ENCODE measurements around the gene TNS3.
"Not testable (repeated sequence)": the region's sequence is repeated elsewhere in the genome, so short reads cannot be mapped to it uniquely, and the experiment has no call there.

The TNS3 gene

DNA sequence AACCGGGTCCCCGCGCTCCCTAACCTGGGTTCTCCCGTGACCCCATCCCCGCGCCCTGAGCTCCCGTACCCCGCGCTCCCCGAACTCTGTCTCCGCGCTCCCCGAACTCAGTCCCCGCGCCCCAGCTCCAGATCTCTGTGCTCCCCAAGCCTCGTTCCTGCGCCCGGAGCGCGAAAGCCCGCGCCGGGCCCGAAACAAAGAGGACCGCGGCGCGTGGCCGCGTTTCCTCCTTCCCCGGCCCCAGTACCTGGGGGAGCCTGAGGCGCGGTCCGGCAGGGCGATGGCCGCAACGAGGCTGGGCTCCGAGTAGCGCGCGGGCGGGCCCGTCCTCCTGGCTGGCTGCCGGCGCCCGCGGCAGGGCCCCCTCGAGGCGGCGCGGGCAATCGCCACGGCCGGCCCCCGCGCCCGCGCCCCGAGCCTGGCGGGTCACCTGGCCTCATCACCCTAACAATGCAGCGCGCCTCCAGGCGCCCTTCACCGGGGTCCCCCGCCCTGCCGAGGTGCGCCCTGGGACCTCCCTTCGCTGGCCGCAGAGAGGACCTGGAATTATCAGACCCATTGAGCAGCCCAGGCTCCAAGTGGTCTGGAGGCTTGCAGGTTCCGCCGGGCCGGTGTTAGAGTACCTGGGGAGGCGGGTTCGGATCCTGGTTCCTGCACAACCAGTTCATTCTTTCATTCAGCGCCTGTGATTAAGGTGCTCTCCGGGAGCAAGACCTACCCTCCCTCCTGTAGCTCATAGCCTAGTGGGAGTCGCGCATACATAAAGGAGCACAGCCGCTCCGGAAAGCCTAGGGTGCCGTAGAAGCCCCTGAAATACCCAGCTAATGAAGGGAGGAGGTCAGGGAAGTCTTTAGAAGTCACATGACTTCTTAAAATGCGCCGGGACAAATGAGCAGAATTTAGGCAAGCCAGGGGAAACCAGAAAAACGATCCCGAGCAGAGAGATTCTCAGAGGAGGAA is at the start of gene TNS3:
TSS of gene TNS3 (minus strand) at position 308 of the 960 bp plus-strand sequence. CDS start 142,475 bp downstream, outside the sequence.
- FAIRE-seq, result no peak

GRCh38 chr7:47631711-47632110 is 49.8 kb upstream of the TNS3 start:
- no peak for FAIRE-seq

- FAIRE-seq, result no peak
Measured at GRCh38 chr7:47627580-47628283, 45.8 kb upstream of the TNS3 start.

DNA sequence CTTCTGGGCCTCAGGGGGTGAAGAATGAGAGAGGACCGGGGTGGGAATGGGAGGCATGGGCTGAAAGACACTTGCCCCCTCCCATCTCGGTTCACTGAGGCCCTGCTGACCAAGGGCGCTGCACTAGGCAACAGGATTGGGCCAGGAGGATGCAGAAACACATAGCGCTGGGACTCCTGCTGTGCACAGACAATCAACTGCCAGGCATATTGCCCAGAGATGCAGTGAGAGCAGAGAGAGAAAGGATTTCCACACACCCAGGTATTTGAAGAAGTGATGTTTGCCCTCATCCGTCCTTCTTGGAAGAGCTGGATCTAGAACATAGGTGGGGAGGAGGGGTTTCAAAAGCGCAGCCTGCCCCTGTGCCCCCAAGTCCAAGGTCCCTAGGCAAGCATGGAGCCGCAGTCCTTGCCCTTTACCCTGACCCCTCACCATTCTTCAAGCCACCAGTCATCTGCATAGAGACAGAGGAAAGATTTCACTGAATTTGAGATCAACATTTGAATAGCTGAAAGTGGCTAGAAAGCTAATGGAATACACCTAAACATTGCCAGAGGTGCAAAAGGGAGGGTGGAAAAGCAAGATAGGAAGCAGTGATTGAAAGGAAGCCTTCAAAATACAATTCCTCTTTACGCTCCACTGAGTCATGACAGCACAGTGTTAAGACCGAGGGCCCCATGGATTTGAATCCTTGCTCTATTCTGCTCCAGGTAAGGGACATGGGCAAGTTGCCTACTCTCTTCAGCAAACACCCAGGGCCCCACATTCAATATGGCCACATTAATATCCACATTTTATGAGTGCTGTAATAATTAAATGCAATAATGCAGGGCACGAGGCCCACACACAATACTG is 44.2 kb upstream of the TNS3 start:
- no peak for FAIRE-seq

DNA sequence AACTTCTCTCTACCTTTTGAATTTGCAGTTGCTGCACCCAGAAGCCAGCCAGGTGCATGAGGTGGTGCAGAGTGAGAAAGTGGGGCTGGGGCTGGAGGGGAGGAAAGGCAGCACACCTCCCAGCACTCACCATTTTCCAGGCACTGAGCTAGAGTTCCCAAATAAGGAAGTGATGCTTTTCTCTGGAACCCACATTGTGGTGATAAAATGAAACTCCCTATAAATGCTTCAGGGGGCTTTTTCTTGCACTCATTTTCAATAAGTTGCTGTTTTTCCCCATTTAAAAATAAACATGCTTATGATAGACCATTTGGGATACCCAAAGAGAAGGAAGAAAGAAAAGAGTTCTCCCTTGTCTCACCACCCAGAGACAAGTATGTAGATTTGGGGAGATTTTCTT is 42.8 kb upstream of the TNS3 start:
- no peak for FAIRE-seq

DNA sequence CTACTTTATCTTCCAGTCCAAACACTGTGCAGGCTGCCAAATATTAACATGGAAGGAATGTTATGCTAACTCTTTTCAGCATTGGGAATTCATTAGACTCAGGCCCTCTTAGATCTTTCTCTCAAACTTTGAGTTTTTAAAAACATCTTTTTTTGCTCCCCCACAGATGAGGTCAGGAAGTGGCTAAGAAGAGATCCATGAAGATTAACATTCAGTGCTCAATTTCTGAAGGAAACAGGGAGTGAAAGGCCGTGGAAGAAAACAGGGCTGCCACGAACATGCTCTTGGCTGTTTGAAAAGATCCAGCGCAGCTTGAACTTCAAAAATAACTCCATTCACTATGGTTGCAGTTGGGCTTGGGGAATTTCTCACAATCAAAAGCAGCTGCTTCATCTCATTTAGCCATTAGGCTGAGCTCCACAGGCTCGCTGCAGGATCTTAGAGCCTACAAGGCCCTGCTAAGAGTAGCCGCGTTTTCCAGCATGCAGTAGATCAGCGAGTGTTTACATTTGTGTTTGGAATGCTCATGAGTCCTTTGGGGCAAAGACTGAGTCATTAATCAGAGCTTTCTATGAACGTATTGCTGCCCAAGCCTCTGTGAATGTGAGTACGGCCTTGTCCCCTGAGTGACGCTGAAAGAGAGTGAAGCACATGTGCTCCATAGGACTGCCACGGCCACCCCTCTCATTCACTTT is 41.2 kb upstream of the TNS3 start:
- FAIRE-seq, result no peak

DNA sequence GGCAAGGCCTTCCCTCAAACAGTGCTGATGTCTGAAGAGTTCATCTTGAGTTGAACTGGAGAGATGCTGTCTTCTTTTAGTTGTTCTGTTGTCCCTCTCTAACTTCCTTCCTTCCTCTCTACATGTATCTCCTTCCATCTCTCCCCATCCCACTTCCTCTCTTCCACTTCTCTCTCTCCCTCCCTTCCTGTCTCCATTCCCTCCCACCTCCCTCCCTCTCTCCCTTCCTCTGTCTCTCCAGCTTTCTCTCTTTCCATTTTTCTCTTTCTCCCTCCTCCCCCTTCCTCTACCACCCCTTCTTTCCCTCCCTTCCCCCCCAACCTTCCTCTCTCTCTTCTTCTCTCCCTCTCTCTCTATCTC is 40.7 kb upstream of the TNS3 start:
- FAIRE-seq, result no peak

GRCh38 chr7:47621979-47622561 is 40.2 kb upstream of the TNS3 start:
- FAIRE-seq, result no peak

DNA sequence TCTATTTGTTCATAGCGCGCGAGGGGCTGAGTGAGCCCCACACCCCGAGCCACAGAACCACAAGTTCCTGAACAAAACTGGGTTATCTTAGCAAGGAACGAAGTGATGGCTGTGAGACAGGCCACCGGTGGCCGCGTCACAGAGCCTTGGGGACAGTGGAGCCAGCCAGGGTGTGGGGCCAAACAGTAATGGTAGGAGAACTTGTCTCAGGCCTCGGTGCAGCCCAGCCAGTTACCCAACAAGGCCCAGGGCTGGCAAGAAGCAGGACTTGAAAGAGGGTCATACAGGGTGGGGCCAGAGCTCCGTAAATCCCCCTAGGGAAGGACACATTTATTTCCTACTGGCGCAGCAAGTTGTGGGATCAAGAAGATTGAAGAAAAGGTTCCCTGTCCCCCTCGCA is 39.4 kb upstream of the TNS3 start:
- FAIRE-seq, result no peak

GRCh38 chr7:47619806-47620205 is 37.9 kb upstream of the TNS3 start:
- FAIRE-seq, result no peak

DNA sequence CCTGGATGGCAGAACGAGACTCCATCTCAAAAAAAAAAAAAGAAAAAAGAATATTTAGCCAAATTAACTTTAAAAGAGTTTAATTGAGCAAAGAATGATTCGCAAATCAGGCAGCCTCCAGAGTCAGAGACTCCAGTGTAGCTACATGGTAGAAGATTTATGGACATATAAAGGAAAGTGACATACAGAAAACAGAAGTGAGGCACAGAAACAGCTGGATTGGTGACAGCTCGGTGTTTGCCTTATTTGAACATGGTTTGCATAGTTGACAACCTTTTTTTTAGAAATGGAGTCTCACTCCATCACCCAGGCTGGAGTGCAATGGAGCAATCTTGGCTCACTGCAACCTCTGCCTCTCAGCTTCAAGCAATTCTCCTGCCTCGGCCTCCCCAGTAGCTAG is 35.2 kb upstream of the TNS3 start:
- FAIRE-seq, result no peak

DNA sequence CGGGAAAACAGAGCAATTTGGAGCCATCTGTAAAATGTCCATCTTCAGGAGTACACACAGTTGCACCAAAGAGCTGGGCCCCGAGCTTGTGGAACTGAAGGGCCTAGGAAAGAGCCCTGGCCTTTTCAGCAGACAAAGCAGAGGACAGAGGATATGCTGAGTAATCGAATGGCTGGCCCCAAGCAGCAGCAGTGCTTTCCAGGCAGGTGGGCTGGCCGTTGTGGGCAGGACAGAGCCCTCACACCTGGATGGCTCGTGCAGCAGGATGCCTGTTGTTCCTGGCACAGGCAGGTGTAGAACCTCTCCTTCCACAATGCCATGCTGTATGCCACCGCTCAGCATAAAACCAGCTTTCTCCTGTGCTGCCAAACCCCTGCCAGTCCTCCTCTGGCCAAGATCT is 32.5 kb upstream of the TNS3 start:
- FAIRE-seq, result no peak

DNA sequence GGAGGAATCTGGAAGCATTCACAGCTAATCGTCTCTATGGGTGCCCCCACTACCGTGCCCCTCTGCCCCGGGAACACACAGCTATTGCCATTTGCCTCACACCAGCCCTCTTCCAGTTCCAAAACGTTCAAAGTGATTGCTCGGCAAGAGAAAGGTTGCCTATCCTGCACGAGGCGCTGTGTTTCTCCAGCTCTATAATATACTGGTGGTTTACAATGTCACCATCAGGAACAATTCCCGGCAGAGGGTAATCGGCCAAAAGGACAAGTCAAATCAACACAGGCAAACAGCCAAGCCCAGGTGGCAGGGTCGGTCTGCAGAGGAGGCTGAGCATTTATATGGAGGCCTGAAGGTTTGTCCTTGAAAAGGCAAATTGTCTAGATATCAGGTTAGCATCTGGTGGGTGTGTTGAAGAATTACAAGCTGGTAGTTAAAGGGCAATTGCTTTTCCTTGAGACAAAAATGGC is 29.2 kb upstream of the TNS3 start:
- no peak for FAIRE-seq

DNA sequence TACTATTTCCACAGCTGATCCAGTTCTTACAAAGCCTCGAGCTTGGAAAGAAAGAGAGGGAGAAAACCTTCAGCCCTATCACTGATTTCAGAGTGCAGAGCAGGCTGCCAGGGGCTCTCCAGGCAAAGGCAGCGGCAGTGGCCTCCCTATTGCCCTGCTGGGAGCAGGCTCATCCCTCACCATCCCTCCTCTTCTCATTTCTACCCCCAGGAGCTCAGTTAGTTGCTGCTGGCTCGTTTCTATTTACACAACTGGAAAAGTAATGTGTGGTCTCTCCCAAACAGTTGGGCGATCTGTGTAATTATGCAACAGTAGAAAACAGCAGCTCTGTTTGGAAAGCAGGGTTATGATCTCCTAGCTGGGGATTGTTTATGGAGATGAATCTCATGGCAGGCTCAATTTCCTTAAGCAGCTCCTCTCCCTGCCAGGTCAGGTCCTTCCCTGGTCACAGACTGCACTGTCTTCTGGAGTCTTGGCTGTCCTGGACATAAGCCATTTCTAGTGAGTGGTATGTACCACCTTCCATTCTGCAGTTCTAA is 28.7 kb upstream of the TNS3 start:
- no peak for FAIRE-seq

- no peak for FAIRE-seq
Measured at GRCh38 chr7:47609803-47610452, 28.0 kb upstream of the TNS3 start.

DNA sequence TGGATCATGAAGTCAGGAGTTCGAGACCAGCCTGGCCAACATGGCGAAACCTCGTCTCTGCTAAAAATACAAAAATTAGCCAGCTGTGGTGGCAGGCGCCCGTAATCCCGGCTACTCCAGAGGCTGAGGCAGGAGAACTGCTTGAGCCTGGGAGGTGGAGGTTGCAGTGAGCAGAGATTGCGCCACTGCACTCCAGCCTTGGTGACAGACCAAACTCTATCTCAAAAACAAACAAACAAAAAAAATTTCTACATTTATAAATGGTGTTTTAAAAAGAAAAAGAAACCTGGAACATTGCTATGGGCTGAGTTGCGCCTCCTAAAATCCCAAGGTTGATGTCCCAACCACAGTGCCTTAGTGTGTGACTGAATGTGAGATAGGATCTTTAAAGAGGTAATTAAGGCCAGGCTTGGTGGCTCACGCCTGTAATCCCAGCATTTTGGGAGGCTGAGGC is 24.7 kb upstream of the TNS3 start:
- FAIRE-seq, result not testable (repeated sequence)

- no peak for FAIRE-seq
Measured at GRCh38 chr7:47605816-47606575, 24.1 kb upstream of the TNS3 start.

GRCh38 chr7:47604496-47604890 is 22.6 kb upstream of the TNS3 start:
- FAIRE-seq, result no peak

DNA sequence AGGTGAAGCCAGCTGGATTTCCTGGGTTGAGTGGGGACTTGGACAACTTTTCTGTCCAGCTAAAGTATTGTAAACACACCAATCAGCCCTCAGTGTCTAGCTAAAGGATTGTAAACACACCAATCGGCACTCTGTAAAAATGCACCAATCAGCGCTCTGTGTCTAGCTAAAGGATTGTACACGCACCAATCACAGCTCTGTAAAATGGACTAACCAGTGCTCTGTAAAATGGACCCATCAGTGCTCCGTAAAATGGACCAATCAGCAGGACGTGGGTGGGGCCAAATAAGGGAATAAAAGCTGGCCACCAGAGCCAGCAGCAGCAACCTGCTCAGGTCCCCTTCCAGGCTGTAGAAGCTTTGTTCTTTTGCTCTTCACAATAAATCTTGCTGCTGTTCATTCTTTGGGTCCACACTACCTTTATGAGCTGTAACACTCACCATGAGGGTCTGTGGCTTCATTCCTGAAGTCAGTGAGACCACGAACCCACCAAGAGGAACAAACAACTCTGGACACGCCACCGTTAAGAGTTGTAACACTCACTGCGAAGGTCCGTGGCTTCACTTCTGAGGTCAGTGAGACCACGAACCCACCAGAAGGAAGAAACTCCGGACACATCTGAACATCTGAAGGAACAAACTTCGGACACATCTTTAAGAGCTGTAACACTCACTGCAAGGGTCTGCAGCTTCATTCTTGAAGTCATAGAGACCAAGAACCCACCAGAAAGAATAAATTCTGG is 21.8 kb upstream of the TNS3 start:
- not testable (repeated sequence) for FAIRE-seq

All from A204.1 (cell line).